Smooth muscle cell (in vitro differentiated cells): ENCODE results near the gene HAUS6. TPM values are rescaled to one million over a fixed set of nuclear protein-coding genes. Genes with fewer than 3 reads are reported as not detected.

Experiments
- DNase-seq: peaks from one replicate; lab custom pipeline; 2025; ENCODE audit not compliant: unreplicated experiment; lab: John Stamatoyannopoulos, UW
- H2AFZ ChIP-seq: fragments of 200-600 bp; sonication (generic); 2 replicates; pipeline ENCODE4 v1.6.0; 2016; ENCODE audit warnings: antibody characterized with exemption, low read depth, mild to moderate bottlenecking
- H3F3A ChIP-seq: fragments of 200-600 bp; sonication (generic); 2 replicates; pipeline ENCODE4 v1.6.0; 2017; ENCODE audit warnings: antibody characterized with exemption, low read depth
- H3K27ac ChIP-seq: fragments of 200-600 bp; sonication (generic); 2 replicates; pipeline ENCODE4 v1.5.1; 2016; ENCODE audit warnings: low read depth, mild to moderate bottlenecking
- H3K27me3 ChIP-seq: fragments of 200-600 bp; sonication (generic); 2 replicates; pipeline ENCODE4 v1.6.1; 2016; ENCODE audit warnings: low read depth, mild to moderate bottlenecking
- H3K36me3 ChIP-seq: fragments of 200-600 bp; sonication (generic); 2 replicates; pipeline ENCODE4 v1.5.1; 2016; ENCODE audit warnings: low read depth
- H3K4me1 ChIP-seq: fragments of 200-600 bp; sonication (generic); 2 replicates; pipeline ENCODE4 v1.5.1; 2016; ENCODE audit warnings: low read depth
- H3K4me2 ChIP-seq: fragments of 200-600 bp; sonication (generic); 2 replicates; pipeline ENCODE4 v1.6.0; 2016; ENCODE audit warnings: mild to moderate bottlenecking
- H3K4me3 ChIP-seq: fragments of 200-600 bp; sonication (generic); 2 replicates; pipeline ENCODE4 v1.5.1; 2016; ENCODE audit warnings: mild to moderate bottlenecking
- H3K79me2 ChIP-seq: fragments of 200-600 bp; sonication (generic); 2 replicates; pipeline ENCODE4 v1.6.0; 2016; ENCODE audit warnings: low read depth, mild to moderate bottlenecking
- H3K9ac ChIP-seq: fragments of 200-600 bp; sonication (generic); 2 replicates; pipeline ENCODE4 v1.6.0; 2016; ENCODE audit warnings: low read depth
- H3K9me3 ChIP-seq: fragments of 200-600 bp; sonication (generic); replicated peaks from 2 replicates; pipeline ENCODE4 v1.5.1; 2016; ENCODE audit warnings: low read depth
- H4K20me1 ChIP-seq: fragments of 200-600 bp; sonication (generic); 2 replicates; pipeline ENCODE4 v1.6.0; 2016; ENCODE audit warnings: low read depth
- WGBS: methylation state at CpG from one replicate; pipeline ENCODE4 v1.1.7; 2016; ENCODE audit warnings: low lambda C conversion rate; 5-methylcytosine and 5-hydroxymethylcytosine counted together
- polyA plus RNA-seq: library from polyadenylated mRNA; unstranded; fragments of >200 nt; fragmentation: Nextera tagmentation; extraction: Ambion mirVana; gene quantifications from 2 replicates; pipeline ENCODE4 v1.2.1, GENCODE V29; 2016
- total RNA-seq: library from RNA; depleted of rRNA; stranded (reverse); fragments of >200 nt; gene quantifications from 2 replicates; pipeline ENCODE4 v1.2.3, GENCODE V29; 2014
- TF ChIP-seq, protein P1 (sequence below): fragments of 200-600 bp; sonication (generic); IDR thresholded peaks from 2 replicates; pipeline ENCODE4 v1.5.1; 2017; ENCODE audit warnings: borderline replicate concordance, mild to moderate bottlenecking, antibody characterized with exemption; ENCODE audit not compliant: insufficient read depth, poor library complexity, severe bottlenecking

The HAUS6 gene
- total and polyA plus RNA-seq, 2 experiments from 2014 or later: 4.3 to 13.1 TPM

GRCh38 chr9:19087106-19088000, 15.4 kb downstream of the HAUS6 start:
- Histone ChIP-seq H3F3A (no peaks in the 10 kb centered on the region), H3K4me2 (no peak overlapping the region), H3K9me3 (no peaks in the 10 kb centered on the region), H3K36me3 (no peaks in the 10 kb centered on the region), H3K27ac (no peak overlapping the region), H3K9ac (no peak overlapping the region), H3K4me3 (no peak overlapping the region), H3K4me1 (no peaks in the 10 kb centered on the region), H3K27me3 (no peaks in the 10 kb centered on the region), H2AFZ (no peak overlapping the region), H4K20me1 (no peaks in the 10 kb centered on the region), H3K79me2 (no peaks in the 10 kb centered on the region)
- TF ChIP-seq, protein P1, sequence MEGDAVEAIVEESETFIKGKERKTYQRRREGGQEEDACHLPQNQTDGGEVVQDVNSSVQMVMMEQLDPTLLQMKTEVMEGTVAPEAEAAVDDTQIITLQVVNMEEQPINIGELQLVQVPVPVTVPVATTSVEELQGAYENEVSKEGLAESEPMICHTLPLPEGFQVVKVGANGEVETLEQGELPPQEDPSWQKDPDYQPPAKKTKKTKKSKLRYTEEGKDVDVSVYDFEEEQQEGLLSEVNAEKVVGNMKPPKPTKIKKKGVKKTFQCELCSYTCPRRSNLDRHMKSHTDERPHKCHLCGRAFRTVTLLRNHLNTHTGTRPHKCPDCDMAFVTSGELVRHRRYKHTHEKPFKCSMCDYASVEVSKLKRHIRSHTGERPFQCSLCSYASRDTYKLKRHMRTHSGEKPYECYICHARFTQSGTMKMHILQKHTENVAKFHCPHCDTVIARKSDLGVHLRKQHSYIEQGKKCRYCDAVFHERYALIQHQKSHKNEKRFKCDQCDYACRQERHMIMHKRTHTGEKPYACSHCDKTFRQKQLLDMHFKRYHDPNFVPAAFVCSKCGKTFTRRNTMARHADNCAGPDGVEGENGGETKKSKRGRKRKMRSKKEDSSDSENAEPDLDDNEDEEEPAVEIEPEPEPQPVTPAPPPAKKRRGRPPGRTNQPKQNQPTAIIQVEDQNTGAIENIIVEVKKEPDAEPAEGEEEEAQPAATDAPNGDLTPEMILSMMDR: no peak
- DNase-seq: no peak
- WGBS: 85% methylated on average over 6 of the region's 6 CpGs

GRCh38 chr9:19085295-19085694, 17.4 kb downstream of the HAUS6 start:
- H3K9me3 ChIP-seq: no peaks in the 10 kb centered on the region
- H3K9ac ChIP-seq: no peak overlapping the region
- H3K4me3 ChIP-seq: no peak overlapping the region
- no peak for DNase-seq
- no peaks in the 10 kb centered on the region for H3K27me3 ChIP-seq
- no peaks in the 10 kb centered on the region for H4K20me1 ChIP-seq
- WGBS: 74% methylated on average over 2 of the region's 2 CpGs
- H3K36me3 ChIP-seq: no peaks in the 10 kb centered on the region
- H3K4me2 ChIP-seq: no peak overlapping the region
- H3K4me1 ChIP-seq: no peaks in the 10 kb centered on the region
- no peaks in the 10 kb centered on the region for H3K79me2 ChIP-seq
- H2AFZ ChIP-seq: no peak overlapping the region
- TF ChIP-seq, protein P1: peak; percentile 28
- no peak overlapping the region for H3K27ac ChIP-seq
- H3F3A ChIP-seq: no peaks in the 10 kb centered on the region

GRCh38 chr9:19074836-19075235, 27.9 kb downstream of the HAUS6 start:
- WGBS: 89% methylated on average over 1 of the region's 1 CpG
- no peak for DNase-seq

More at GRCh38 chr9:19074836-19075235, 27.9 kb downstream of the HAUS6 start:
- no peaks in the 10 kb centered on the region for H3K9me3 ChIP-seq
- H3K9ac ChIP-seq: no peak overlapping the region
- no peaks in the 10 kb centered on the region for H3K36me3 ChIP-seq
- no peaks in the 10 kb centered on the region for H3K4me1 ChIP-seq
- no peaks in the 10 kb centered on the region for H3K79me2 ChIP-seq
- TF ChIP-seq, protein P1: no peak
- no peaks in the 10 kb centered on the region for H3K27me3 ChIP-seq
- H3F3A ChIP-seq: no peaks in the 10 kb centered on the region
- no peak overlapping the region for H2AFZ ChIP-seq
- no peaks in the 10 kb centered on the region for H4K20me1 ChIP-seq
- H3K27ac ChIP-seq: no peak overlapping the region
- no peak overlapping the region for H3K4me3 ChIP-seq
- H3K4me2 ChIP-seq: no peak overlapping the region
